Trophoblast cell (in vitro differentiated cells and primary cell): ENCODE measurements around the gene PITHD1.
A peak's percentile ranks its signal among the peaks of the same experiment; 100 is the strongest.

Experiments
- DNase-seq, 2 donors: peaks; one replicate each; pipeline ENCODE4 v3.0.0-alpha.2; 2016
- H2AFZ ChIP-seq: 2 replicates; pipeline ENCODE4 v1.6.1; 2013; ENCODE audit warnings: low read length, moderate library complexity, mild to moderate bottlenecking; ENCODE audit not compliant: insufficient read depth, poor library complexity
- H2AK5ac ChIP-seq: 2 replicates; pipeline ENCODE4 v1.6.1; 2013; ENCODE audit warnings: mild to moderate bottlenecking, low read length
- H2BK120ac ChIP-seq: 2 replicates; pipeline ENCODE4 v1.6.1; 2013; ENCODE audit warnings: low read length, mild to moderate bottlenecking, moderate library complexity; ENCODE audit not compliant: insufficient read depth, poor library complexity
- H2BK12ac ChIP-seq: 2 replicates; pipeline ENCODE4 v1.6.1; 2013; ENCODE audit warnings: mild to moderate bottlenecking, low read length, moderate library complexity
- H2BK5ac ChIP-seq: 2 replicates; pipeline ENCODE4 v1.6.1; 2013; ENCODE audit warnings: low read length, low read depth, moderate library complexity, mild to moderate bottlenecking; ENCODE audit not compliant: poor library complexity
- H3K14ac ChIP-seq: 2 replicates; pipeline ENCODE4 v1.6.1; 2013; ENCODE audit warnings: mild to moderate bottlenecking, low read length
- H3K18ac ChIP-seq: 2 replicates; pipeline ENCODE4 v1.6.1; 2013; ENCODE audit warnings: mild to moderate bottlenecking, low read length
- H3K23ac ChIP-seq: 2 replicates; pipeline ENCODE4 v1.6.1; 2013; ENCODE audit warnings: low read length
- H3K27ac ChIP-seq: 2 replicates; pipeline ENCODE4 v1.5.1; 2013; ENCODE audit warnings: low read depth, mild to moderate bottlenecking, inconsistent platforms, low read length, moderate library complexity
- H3K27me3 ChIP-seq: 2 replicates; pipeline ENCODE4 v1.6.1; 2013; ENCODE audit warnings: inconsistent platforms, mild to moderate bottlenecking, low read length, moderate library complexity; ENCODE audit not compliant: insufficient read depth
- H3K36me3 ChIP-seq, 2 experiments: 1 replicate in 1 of 2; 2 replicates in 1 of 2; pipeline ENCODE4 v1.6.1; 2013; ENCODE audit warnings: low read length in 2 of 2, mild to moderate bottlenecking in 2 of 2, moderate library complexity in 1 of 2; ENCODE audit not compliant: insufficient read depth in 2 of 2, control insufficient read depth in 1 of 2
- H3K4ac ChIP-seq: 2 replicates; pipeline ENCODE4 v1.6.1; 2013; ENCODE audit warnings: low read depth, mild to moderate bottlenecking, low read length, moderate library complexity
- H3K4me1 ChIP-seq, 2 experiments: 1 replicate in 1 of 2; 2 replicates in 1 of 2; pipeline ENCODE4 v1.6.1; 2013; ENCODE audit warnings: low read length in 2 of 2, mild to moderate bottlenecking in 2 of 2, moderate library complexity in 1 of 2; ENCODE audit not compliant: insufficient read depth in 2 of 2, control insufficient read depth in 1 of 2
- H3K4me2 ChIP-seq: 2 replicates; pipeline ENCODE4 v1.6.1; 2013; ENCODE audit warnings: inconsistent platforms, mild to moderate bottlenecking, low read length, moderate library complexity
- H3K4me3 ChIP-seq: 2 replicates; pipeline ENCODE4 v1.5.1; 2013; ENCODE audit warnings: mild to moderate bottlenecking, low read depth, low read length, inconsistent platforms
- H3K79me1 ChIP-seq: one replicate; pipeline ENCODE4 v1.6.1; 2013; ENCODE audit warnings: low read length
- H3K79me2 ChIP-seq: 2 replicates; pipeline ENCODE4 v1.6.1; 2013; ENCODE audit warnings: low read length, mild to moderate bottlenecking; ENCODE audit not compliant: control insufficient read depth, insufficient read depth, poor library complexity
- H3K9ac ChIP-seq: 2 replicates; pipeline ENCODE4 v1.6.1; 2013; ENCODE audit warnings: mild to moderate bottlenecking, low read length
- H3K9me3 ChIP-seq: 2 replicates; pipeline ENCODE4 v1.6.1; 2013; ENCODE audit warnings: low read depth, mild to moderate bottlenecking, control low read depth, inconsistent platforms, low read length; ENCODE audit not compliant: insufficient read depth
- H4K12ac ChIP-seq: 2 replicates; pipeline ENCODE4 v1.6.1; 2013; ENCODE audit warnings: low read depth, mild to moderate bottlenecking, low read length, moderate library complexity
- H4K8ac ChIP-seq: 2 replicates; pipeline ENCODE4 v1.6.1; 2013; ENCODE audit warnings: low read depth, mild to moderate bottlenecking, low read length, moderate library complexity
- H4K91ac ChIP-seq: one replicate; pipeline ENCODE4 v1.6.1; 2013; ENCODE audit warnings: low read depth, mild to moderate bottlenecking, low read length, moderate library complexity
- WGBS: extraction: QIAGEN DNeasy Blood & Tissue Kit; methylation state at CpG from one replicate; pipeline ENCODE4 v1.1.7; 2013; ENCODE audit warnings: missing lambda C conversion rate; ENCODE audit not compliant: insufficient read length, insufficient coverage; ENCODE audit errors: extremely low coverage; 5-methylcytosine and 5-hydroxymethylcytosine counted together

PITHD1 gene

DNA sequence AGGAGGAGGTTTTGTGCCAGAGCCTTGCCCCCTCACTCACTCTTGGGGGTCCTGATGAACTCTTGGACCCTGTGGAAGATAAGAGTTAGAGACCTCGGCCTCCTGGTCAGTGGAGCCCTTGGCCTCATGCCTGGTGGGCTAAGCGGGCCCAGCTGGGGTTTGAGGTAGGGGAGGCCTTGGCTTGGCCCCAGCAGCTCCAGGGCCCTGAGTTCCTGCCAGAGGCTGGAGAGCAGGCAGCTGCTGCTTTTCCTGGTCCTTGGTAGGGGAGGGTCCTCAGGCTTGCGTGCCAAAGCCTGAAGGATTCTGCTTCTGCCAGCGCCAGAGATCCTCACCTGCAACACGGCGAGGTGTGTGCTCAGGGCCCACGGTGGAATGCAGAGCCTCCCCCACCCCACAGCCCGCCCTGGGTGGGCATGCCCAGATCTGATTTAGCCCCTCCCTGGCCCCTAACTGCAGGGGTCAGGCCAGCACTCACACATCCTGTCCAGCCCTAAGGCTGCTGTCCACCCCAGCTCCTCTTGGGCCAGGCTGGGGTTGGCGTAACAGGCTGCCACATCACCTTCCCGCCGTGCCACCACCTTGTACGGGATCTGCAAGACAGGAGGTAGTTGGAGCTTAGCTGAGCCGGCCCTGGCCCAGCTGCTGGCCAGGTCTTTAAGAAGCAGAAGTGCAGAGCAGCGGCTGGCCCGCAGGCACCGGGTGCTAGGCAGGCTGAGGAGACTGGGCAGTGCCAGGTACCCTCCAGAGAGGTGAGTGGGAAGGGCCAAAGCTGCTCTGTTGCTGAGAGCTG, 17.7 kb downstream of the PITHD1 start:
- H3K27ac ChIP-seq, result no peak overlapping the region
- H4K91ac ChIP-seq, result no peak overlapping the region
- no peak overlapping the region for H2BK12ac ChIP-seq
- H3K23ac ChIP-seq, result no peak overlapping the region
- no peaks in the 10 kb centered on the region for H3K27me3 ChIP-seq
- H2AK5ac ChIP-seq, result no peak overlapping the region
- H3K14ac ChIP-seq, result no peak overlapping the region
- WGBS, result no CpG with 5 or more reads among the region's 16 CpGs
- H4K12ac ChIP-seq, result no peak overlapping the region
- no peak for DNase-seq
- H3K18ac ChIP-seq, result no peak overlapping the region
- peak overlapping the region; percentile 10 for H3K4me3 ChIP-seq
- H3K79me2 ChIP-seq, result peaks cover 19% of the 10 kb centered on the region
- no peaks in the 10 kb centered on the region for H3K9me3 ChIP-seq
- H3K36me3 ChIP-seq, result peaks cover 61% of the 10 kb centered on the region in 2 experiments
- no peak overlapping the region for H4K8ac ChIP-seq
- H2AFZ ChIP-seq, result no peak overlapping the region
- no peak overlapping the region for H3K4ac ChIP-seq
- H3K9ac ChIP-seq, result no peak overlapping the region
- H3K4me1 ChIP-seq, result peaks cover 13 to 18% of the 10 kb centered on the region in 2 experiments
- H2BK5ac ChIP-seq, result no peak overlapping the region
- H3K4me2 ChIP-seq, result no peak overlapping the region
- no peak overlapping the region for H2BK120ac ChIP-seq
- H3K79me1 ChIP-seq, result peaks cover 16% of the 10 kb centered on the region

GRCh38 chr1:23796466-23797271, 18.5 kb downstream of the PITHD1 start:
- Histone ChIP-seq H3K79me2 (peaks cover 14% of the 10 kb centered on the region), H3K4ac (no peak overlapping the region), H4K12ac (no peak overlapping the region), H3K4me3 (no peak overlapping the region), H3K79me1 (peaks cover 14% of the 10 kb centered on the region), H3K14ac (no peak overlapping the region), H3K23ac (no peak overlapping the region), H3K18ac (no peak overlapping the region), H3K27me3 (no peaks in the 10 kb centered on the region), H2AK5ac (no peak overlapping the region), H3K9me3 (no peaks in the 10 kb centered on the region), H3K36me3 (peaks cover 61% of the 10 kb centered on the region in 2 experiments), H3K4me2 (no peak overlapping the region), H3K4me1 (peaks cover 13 to 23% of the 10 kb centered on the region in 2 experiments), H4K8ac (no peak overlapping the region), H2BK120ac (no peak overlapping the region), H2BK5ac (no peak overlapping the region), H3K9ac (no peak overlapping the region), H2BK12ac (no peak overlapping the region), H4K91ac (no peak overlapping the region), H2AFZ (no peak overlapping the region), H3K27ac (no peak overlapping the region)
- DNase-seq, result peak in 1 of 2 donors; percentile 30
- WGBS, result no CpG with 5 or more reads among the region's 17 CpGs

DNA sequence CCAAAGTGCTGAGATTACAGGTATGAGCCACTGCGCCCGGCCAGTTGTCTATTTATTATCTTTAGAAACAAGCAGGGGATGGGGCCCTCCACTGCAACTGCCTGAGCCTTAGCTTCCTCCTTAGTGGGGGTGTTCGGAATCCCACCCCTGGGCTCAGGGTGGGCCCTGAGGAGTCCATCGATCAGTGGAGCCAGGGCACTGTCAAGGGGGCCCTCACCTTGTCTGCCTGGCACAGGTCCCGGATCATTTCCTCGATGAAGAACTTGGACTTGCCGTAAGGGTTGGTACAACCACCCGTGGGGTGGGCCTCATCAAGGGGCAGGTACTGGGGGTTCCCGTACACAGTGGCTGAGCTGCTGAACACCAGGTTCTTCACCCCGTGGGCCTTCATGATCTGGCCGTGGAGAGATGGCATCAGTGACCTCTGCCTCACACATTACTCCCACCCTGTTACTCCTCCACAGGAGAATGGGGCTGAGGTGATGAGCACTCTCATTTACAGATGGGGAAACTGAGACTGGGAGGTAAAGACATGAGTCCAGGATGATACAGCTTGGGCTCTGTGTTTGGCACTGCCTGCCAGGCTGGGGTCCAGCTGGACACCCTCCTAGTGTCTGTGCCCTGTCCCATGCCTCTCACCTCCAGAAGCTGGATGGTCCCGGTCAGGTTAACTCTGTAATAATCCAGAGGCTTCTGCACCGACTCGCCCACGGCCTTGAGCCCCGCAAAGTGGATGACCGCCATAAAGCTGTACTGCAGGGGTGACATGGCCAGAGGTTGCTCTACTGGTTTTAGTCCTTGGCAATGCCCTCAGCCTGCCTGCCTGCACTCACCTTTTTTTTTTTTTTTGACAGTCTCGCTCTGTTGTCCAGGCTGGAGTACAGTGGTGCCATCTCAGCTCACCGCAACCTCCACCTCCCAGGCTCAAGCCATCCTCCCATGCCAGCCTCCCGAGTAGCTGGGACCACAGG, 19.5 kb downstream of the PITHD1 start:
- Histone ChIP-seq H2AK5ac (no peak overlapping the region), H3K27ac (no peak overlapping the region), H4K12ac (no peak overlapping the region), H3K9me3 (no peaks in the 10 kb centered on the region), H3K4me2 (no peak overlapping the region), H3K4me3 (no peak overlapping the region), H3K18ac (no peak overlapping the region), H2BK5ac (no peak overlapping the region), H3K79me2 (peaks cover 7% of the 10 kb centered on the region), H3K9ac (no peak overlapping the region), H4K8ac (no peak overlapping the region), H4K91ac (no peak overlapping the region), H3K23ac (no peak overlapping the region), H2BK120ac (no peak overlapping the region), H3K4me1 (peaks cover 7 to 16% of the 10 kb centered on the region in 2 experiments), H3K4ac (no peak overlapping the region), H2AFZ (no peak overlapping the region), H3K79me1 (peaks cover 14% of the 10 kb centered on the region), H2BK12ac (no peak overlapping the region), H3K27me3 (no peaks in the 10 kb centered on the region), H3K14ac (no peak overlapping the region), H3K36me3 (peaks cover 57 to 58% of the 10 kb centered on the region in 2 experiments)
- no peak for DNase-seq
- WGBS, result no CpG with 5 or more reads among the region's 20 CpGs

- Histone ChIP-seq H3K9ac (no peak overlapping the region), H3K23ac (no peak overlapping the region), H4K12ac (peak overlapping the region; percentile 37), H2BK5ac (no peak overlapping the region), H3K4me2 (peak overlapping the region; percentile 96), H3K4me3 (no peak overlapping the region), H2BK120ac (no peak overlapping the region), H3K18ac (peak overlapping the region; percentile 26), H3K79me2 (peaks cover 7% of the 10 kb centered on the region), H3K27me3 (no peaks in the 10 kb centered on the region), H3K4ac (peak overlapping the region; percentile 10), H2BK12ac (no peak overlapping the region), H3K4me1 (peaks cover 7 to 16% of the 10 kb centered on the region in 2 experiments), H3K79me1 (peaks cover 14% of the 10 kb centered on the region), H3K36me3 (peaks cover 49 to 50% of the 10 kb centered on the region in 2 experiments), H3K27ac (peak overlapping the region; percentile 80), H4K91ac (peak overlapping the region; percentile 21), H2AK5ac (peak overlapping the region; percentile 32), H2AFZ (no peak overlapping the region), H3K9me3 (no peaks in the 10 kb centered on the region), H3K14ac (peak overlapping the region; percentile 7), H4K8ac (no peak overlapping the region)
- DNase-seq, result no peak
- WGBS, result no CpG with 5 or more reads among the region's 12 CpGs
These were observed 20.5 kb downstream of the PITHD1 start for GRCh38 chr1:23798662-23799142.
